Erythroblast (primary cell): Measurements from ENCODE around the gene MYO10.

ENCODE experiments used
- GATA1 ChIP-seq: IDR thresholded peaks from 2 replicates; pipeline ENCODE4 v1.6.1; 2011; ENCODE audit warnings: low read depth, mild to moderate bottlenecking, control low read depth, low read length, moderate library complexity
- POLR2A ChIP-seq: IDR thresholded peaks from 2 replicates; pipeline ENCODE4 v1.6.1; 2011; ENCODE audit warnings: mild to moderate bottlenecking, low read length

DNA sequence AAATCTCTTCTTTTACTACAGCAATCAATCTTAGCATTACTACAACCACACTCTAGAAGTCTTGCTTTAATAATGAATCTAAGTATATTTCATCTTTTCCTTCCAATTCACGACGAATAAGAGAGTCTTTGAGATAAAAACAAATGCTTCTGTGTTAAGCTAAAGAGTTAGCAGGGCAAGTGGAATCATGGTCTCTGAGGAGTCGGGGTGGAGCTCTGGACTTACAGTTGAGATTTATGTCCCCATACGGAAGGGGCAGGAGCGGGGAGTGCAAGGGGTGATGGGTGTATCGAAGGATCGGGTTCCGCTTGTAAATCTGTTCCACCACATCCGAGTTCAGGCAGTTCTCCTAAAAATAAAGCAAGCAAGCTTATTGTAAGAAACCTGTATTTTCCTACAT lies 260.3 kb downstream of the MYO10 start:
- TF ChIP-seq POLR2A (no peak), GATA1 (no peak)
